A549 (cell line): ENCODE results near the gene NT5DC2. TPM values are rescaled to one million over a fixed set of nuclear protein-coding genes. Genes with fewer than 3 reads are reported as not detected.

Experiments
- ATAC-seq, 2 experiments: fragments of 200-7000 bp in 1 of 2; fragments of >200 bp in 1 of 2; cut with Nextera tagmentation in 1 of 2; cut with Tn5 transposase in 1 of 2; 3 replicates each; pipeline versions ENCODE4 v1.8.0 to v1.9.1; 2018 to 2020; ENCODE audit warnings: mild to moderate bottlenecking in 1 of 2, moderate library complexity in 1 of 2
- CTCF ChIA-PET: fragments of 300-600 bp; sonication (Branson Sonifier 250); formaldehyde crosslinking; extraction: SDS; loops from one replicate; lab custom pipeline; 2021; ENCODE audit warnings: antibody characterized with exemption, inconsistent platforms; lab: Yijun Ruan, JAX
- POLR2A ChIA-PET: fragments of 350-600 bp; formaldehyde crosslinking; extraction: SDS; loops from one replicate; lab custom pipeline; 2021; ENCODE audit warnings: antibody characterized with exemption, inconsistent platforms; lab: Yijun Ruan, JAX
- DNase-seq, 2 experiments: peaks; one replicate each; pipeline versions ENCODE4 v3.0.0 to v3.0.0-alpha.2; 2011 to 2016; ENCODE audit warnings: low read depth in 1 of 2, low spot score in 1 of 2
- FAIRE-seq: peaks from 2 replicates; lab custom pipeline; 2011; peaks lifted over from hg19 to GRCh38; lab: Jason Lieb, UNC
- H3K27ac ChIP-seq, 2 experiments: fragments of >200 bp; sonication (Bioruptor Twin); formaldehyde crosslinking; 3 replicates each; pipeline ENCODE4 v1.5.1; 2016 to 2017
- H3K4me1 ChIP-seq: fragments of >200 bp; sonication (Bioruptor Twin); formaldehyde crosslinking; 3 replicates; pipeline ENCODE4 v1.6.1; 2016
- H3K4me2 ChIP-seq: fragments of >200 bp; sonication (Bioruptor Twin); formaldehyde crosslinking; 3 replicates; pipeline ENCODE4 v1.6.1; 2016
- H3K4me3 ChIP-seq: fragments of >200 bp; sonication (Bioruptor Twin); formaldehyde crosslinking; 3 replicates; pipeline ENCODE4 v1.5.1; 2016
- H3K9me3 ChIP-seq: fragments of >200 bp; sonication (Bioruptor Twin); formaldehyde crosslinking; 3 replicates; pipeline ENCODE4 v1.6.1; 2016
- CBX2 ChIP-seq: fragments of 200-600 bp; sonication (generic); IDR thresholded peaks from 2 replicates; pipeline ENCODE4 v1.6.1; 2016; ENCODE audit warnings: low read depth, mild to moderate bottlenecking, borderline replicate concordance
- CEBPB ChIP-seq, 2 experiments: fragments of >200 bp in 1 of 2; sonication (Bioruptor Twin) in 1 of 2; formaldehyde crosslinking in 1 of 2; IDR thresholded peaks; 2 replicates each; pipeline ENCODE4 v1.6.1; 2012 to 2016
- CHD4 ChIP-seq: fragments of 200-600 bp; sonication (generic); IDR thresholded peaks from 2 replicates; pipeline ENCODE4 v1.6.1; 2016; ENCODE audit warnings: antibody characterized with exemption, mild to moderate bottlenecking, borderline replicate concordance
- EHF ChIP-seq: fragments of 250-450 bp; sonication (Bioruptor Pico); IDR thresholded peaks from 2 replicates; pipeline ENCODE4 v1.5.0; 2020; ENCODE audit warnings: mild to moderate bottlenecking
- EHMT2 ChIP-seq: fragments of 200-600 bp; sonication (generic); IDR thresholded peaks from 2 replicates; pipeline ENCODE4 v1.6.1; 2016; ENCODE audit warnings: antibody characterized with exemption, low read depth, mild to moderate bottlenecking, moderate library complexity
- EP300 ChIP-seq, 2 experiments: fragments of >200 bp; sonication (Bioruptor Twin); formaldehyde crosslinking; IDR thresholded peaks; 2 replicates in 1 of 2; 3 replicates in 1 of 2; pipeline ENCODE4 v1.6.1; 2016 to 2017
- ESRRA ChIP-seq: fragments of 150-350 bp; IDR thresholded peaks from 2 replicates; pipeline ENCODE4 v1.6.1; 2014; ENCODE audit warnings: mild to moderate bottlenecking, low read length, borderline replicate concordance
- FOSL2 ChIP-seq, 2 experiments: fragments of 450-650 bp in 1 of 2; fragments of >200 bp in 1 of 2; sonication (Bioruptor Twin) in 1 of 2; formaldehyde crosslinking; IDR thresholded peaks; 2 replicates each; pipeline versions ENCODE4 v1.5.0 to v1.6.1; 2016 to 2020; ENCODE audit warnings: mild to moderate bottlenecking in 1 of 2, moderate library complexity in 1 of 2
- FOXS1 ChIP-seq: fragments of 250-450 bp; sonication (Bioruptor Pico); IDR thresholded peaks from 2 replicates; pipeline ENCODE4 v1.5.0; 2020; ENCODE audit warnings: mild to moderate bottlenecking, moderate library complexity
- HOXA7 ChIP-seq: fragments of 250-450 bp; sonication (Bioruptor Pico); IDR thresholded peaks from 2 replicates; pipeline ENCODE4 v1.5.0; 2020; ENCODE audit warnings: mild to moderate bottlenecking, moderate library complexity
- HOXB5 ChIP-seq: fragments of 250-450 bp; sonication (Bioruptor Pico); IDR thresholded peaks from 2 replicates; pipeline ENCODE4 v1.5.0; 2020; ENCODE audit warnings: mild to moderate bottlenecking, moderate library complexity
- JUNB ChIP-seq: fragments of >200 bp; sonication (Bioruptor Twin); formaldehyde crosslinking; IDR thresholded peaks from 2 replicates; pipeline ENCODE4 v1.6.1; 2016
- MAFK ChIP-seq: fragments of 450-650 bp; IDR thresholded peaks from 2 replicates; pipeline ENCODE4 v1.6.1; 2014; ENCODE audit not compliant: partially characterized antibody
- MAZ ChIP-seq: fragments of 150-350 bp; IDR thresholded peaks from 2 replicates; pipeline ENCODE4 v1.6.1; 2014; ENCODE audit warnings: antibody characterized with exemption, low read depth, low read length, borderline replicate concordance
- NFE2L2 ChIP-seq: fragments of 150-350 bp; conservative IDR thresholded peaks from 2 replicates; pipeline ENCODE4 v1.6.1; 2014; ENCODE audit warnings: low read length
- NPAS2 ChIP-seq: fragments of 250-450 bp; sonication (Bioruptor Pico); IDR thresholded peaks from 2 replicates; pipeline ENCODE4 v1.8.0; 2022; ENCODE audit warnings: mild to moderate bottlenecking, moderate library complexity, borderline replicate concordance
- POLR2A ChIP-seq: IDR thresholded peaks from 2 replicates; pipeline ENCODE4 v1.6.1; 2012; ENCODE audit warnings: mild to moderate bottlenecking, low read length
- SMC3 ChIP-seq: fragments of >200 bp; sonication (Bioruptor Twin); formaldehyde crosslinking; IDR thresholded peaks from 3 replicates; pipeline ENCODE4 v1.6.1; 2018; ENCODE audit warnings: inconsistent platforms
- SREBF2 ChIP-seq: fragments of 450-650 bp; IDR thresholded peaks from 2 replicates; pipeline ENCODE4 v1.6.1; 2014; ENCODE audit warnings: mild to moderate bottlenecking, moderate library complexity
- TP53 ChIP-seq: fragments of 250-450 bp; sonication (Bioruptor Pico); IDR thresholded peaks from 2 replicates; pipeline ENCODE4 v1.5.0; 2021; ENCODE audit warnings: mild to moderate bottlenecking, moderate library complexity
- USF2 ChIP-seq: fragments of 450-650 bp; IDR thresholded peaks from 2 replicates; pipeline ENCODE4 v1.6.1; 2014; ENCODE audit warnings: antibody characterized with exemption
- ZC3H11A ChIP-seq: fragments of 450-650 bp; IDR thresholded peaks from 2 replicates; pipeline ENCODE4 v1.6.1; 2014; ENCODE audit warnings: antibody characterized with exemption, mild to moderate bottlenecking
- WGBS: methylation state at CpG from one replicate; pipeline ENCODE4 v1.1.6; 2017; ENCODE audit errors: missing lambda C conversion rate; 5-methylcytosine and 5-hydroxymethylcytosine counted together
- polyA plus RNA-seq, 4 experiments: library from polyadenylated mRNA; depleted of rRNA in 3 of 4; stranded (reverse); fragments of >200 nt; fragmentation: RNase III in 1 of 4; extraction: RNeasy Plus Mini Kit Qiagen cat#74134 plus additional on column Dnase treatment in 1 of 4; gene quantifications; 2 replicates in 3 of 4; 3 replicates in 1 of 4; pipeline ENCODE4 v1.2.3, GENCODE V29; 2011 to 2017
- TF ChIP-seq, protein P1 (sequence below): fragments of >200 bp; sonication (Bioruptor Twin); formaldehyde crosslinking; IDR thresholded peaks from 3 replicates; pipeline ENCODE4 v1.5.1; 2016
- TF ChIP-seq, protein P2 (sequence below): fragments of 200-600 bp; sonication (generic); IDR thresholded peaks from 2 replicates; pipeline ENCODE4 v1.6.1; 2016; ENCODE audit warnings: antibody characterized with exemption, mild to moderate bottlenecking, moderate library complexity

NT5DC2 gene
- polyA plus RNA-seq, 2 of the 4 experiments (the other 2 are of a cell fraction): 23.2 to 81.1 TPM

GRCh38 chr3:52558436-52558835, 24.8 kb upstream of the NT5DC2 start (continued):
- TF ChIP-seq FOSL2 (IDR thresholded peaks at IDR 0.05): no peak
- TF ChIP-seq FOSL2 (CRISPR knock-in tag; IDR thresholded peaks at IDR 0.05): no peak
- TF ChIP-seq SREBF2: no peak
- TF ChIP-seq SMC3: no peak
- no peak for TF ChIP-seq EHMT2
- TF ChIP-seq CBX2: no peak
- no peak for TF ChIP-seq MAFK
- TF ChIP-seq MAZ: no peak
- TF ChIP-seq, protein P1, sequence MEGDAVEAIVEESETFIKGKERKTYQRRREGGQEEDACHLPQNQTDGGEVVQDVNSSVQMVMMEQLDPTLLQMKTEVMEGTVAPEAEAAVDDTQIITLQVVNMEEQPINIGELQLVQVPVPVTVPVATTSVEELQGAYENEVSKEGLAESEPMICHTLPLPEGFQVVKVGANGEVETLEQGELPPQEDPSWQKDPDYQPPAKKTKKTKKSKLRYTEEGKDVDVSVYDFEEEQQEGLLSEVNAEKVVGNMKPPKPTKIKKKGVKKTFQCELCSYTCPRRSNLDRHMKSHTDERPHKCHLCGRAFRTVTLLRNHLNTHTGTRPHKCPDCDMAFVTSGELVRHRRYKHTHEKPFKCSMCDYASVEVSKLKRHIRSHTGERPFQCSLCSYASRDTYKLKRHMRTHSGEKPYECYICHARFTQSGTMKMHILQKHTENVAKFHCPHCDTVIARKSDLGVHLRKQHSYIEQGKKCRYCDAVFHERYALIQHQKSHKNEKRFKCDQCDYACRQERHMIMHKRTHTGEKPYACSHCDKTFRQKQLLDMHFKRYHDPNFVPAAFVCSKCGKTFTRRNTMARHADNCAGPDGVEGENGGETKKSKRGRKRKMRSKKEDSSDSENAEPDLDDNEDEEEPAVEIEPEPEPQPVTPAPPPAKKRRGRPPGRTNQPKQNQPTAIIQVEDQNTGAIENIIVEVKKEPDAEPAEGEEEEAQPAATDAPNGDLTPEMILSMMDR: no peak
- TF ChIP-seq POLR2A: no peak
- no peak for TF ChIP-seq EHF (CRISPR knock-in tag)
- TF ChIP-seq USF2: no peak
- TF ChIP-seq, all 56 proteins: peak for 0

DNA sequence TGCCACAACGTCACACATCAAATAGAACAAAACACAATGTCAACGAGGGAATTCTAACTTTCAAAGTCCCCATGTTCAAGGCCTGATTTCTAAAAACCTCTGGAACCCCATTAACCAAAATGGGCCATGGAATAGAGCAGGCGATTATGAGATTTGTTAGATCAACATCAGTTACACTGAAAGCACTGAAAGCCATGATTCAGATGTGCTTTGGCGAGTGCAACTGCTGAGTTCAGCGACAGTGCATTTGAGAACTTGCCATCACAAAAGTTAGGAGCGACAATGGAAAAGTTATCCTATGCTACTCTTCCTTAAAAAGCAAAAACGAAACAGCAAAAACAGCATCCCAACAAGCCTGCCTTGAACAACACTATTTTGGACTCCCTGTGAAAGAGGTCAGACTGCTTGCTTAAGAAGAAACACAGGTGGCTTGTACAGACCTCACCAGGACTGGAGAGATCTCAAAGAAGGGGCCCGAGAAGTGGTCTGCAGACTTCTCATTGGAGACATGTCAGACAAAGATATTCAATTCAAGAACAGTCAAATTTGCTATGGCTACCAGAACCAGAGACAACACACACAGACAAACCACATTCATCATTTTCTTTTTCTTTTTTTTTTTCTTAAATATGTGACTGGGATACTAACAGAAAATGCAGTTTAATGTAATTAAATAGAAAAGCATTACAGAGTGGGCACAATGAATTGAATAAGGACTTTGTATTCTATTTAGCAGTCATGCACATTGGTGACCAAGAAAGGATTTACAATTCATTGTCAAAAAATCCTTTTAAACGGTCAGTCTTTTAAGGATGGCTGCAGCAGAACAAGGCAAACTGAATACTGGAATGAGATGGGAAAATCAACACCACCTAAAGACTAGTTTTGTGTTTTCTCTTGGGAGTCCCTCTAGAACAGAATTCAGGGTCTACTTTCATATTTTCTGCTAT, 23.6 kb upstream of the NT5DC2 start:
- WGBS: 92% methylated on average over 9 of the region's 9 CpGs
- ATAC-seq: no peak
- CTCF ChIA-PET: no interaction called here

DNA sequence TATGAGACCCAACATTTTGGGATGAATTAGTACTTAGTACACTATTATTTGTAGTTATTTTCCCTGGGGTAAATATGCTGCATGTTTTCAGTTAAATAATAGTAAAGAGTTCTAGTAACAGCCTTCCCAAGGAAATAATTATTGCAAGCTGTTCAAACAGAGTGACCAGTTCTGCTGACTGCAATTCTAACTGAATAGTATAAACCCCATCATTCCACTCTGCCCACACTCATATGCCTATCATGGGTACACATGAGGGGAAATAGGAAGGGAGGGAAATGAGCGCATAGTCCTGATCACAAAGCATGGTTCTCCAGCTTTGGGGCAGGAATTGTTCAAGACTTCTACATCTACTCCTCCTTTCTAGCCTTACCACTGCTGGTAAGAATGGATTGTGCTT, 21.4 kb upstream of the NT5DC2 start:
- Histone ChIP-seq H3K4me1 (peaks cover 9% of the 10 kb centered on the region; the same call in 1 of the 3 replicates), H3K9me3 (no peaks in the 10 kb centered on the region), H3K27ac (no peak overlapping the region), H3K4me3 (no peak overlapping the region), H3K4me2 (no peak overlapping the region)
- POLR2A ChIA-PET: no interaction called here
- no peak for FAIRE-seq
- WGBS: 81% methylated on average over 1 of the region's 1 CpG
- TF ChIP-seq JUNB (no peak), MAZ (no peak)
- TF ChIP-seq, protein P2, sequence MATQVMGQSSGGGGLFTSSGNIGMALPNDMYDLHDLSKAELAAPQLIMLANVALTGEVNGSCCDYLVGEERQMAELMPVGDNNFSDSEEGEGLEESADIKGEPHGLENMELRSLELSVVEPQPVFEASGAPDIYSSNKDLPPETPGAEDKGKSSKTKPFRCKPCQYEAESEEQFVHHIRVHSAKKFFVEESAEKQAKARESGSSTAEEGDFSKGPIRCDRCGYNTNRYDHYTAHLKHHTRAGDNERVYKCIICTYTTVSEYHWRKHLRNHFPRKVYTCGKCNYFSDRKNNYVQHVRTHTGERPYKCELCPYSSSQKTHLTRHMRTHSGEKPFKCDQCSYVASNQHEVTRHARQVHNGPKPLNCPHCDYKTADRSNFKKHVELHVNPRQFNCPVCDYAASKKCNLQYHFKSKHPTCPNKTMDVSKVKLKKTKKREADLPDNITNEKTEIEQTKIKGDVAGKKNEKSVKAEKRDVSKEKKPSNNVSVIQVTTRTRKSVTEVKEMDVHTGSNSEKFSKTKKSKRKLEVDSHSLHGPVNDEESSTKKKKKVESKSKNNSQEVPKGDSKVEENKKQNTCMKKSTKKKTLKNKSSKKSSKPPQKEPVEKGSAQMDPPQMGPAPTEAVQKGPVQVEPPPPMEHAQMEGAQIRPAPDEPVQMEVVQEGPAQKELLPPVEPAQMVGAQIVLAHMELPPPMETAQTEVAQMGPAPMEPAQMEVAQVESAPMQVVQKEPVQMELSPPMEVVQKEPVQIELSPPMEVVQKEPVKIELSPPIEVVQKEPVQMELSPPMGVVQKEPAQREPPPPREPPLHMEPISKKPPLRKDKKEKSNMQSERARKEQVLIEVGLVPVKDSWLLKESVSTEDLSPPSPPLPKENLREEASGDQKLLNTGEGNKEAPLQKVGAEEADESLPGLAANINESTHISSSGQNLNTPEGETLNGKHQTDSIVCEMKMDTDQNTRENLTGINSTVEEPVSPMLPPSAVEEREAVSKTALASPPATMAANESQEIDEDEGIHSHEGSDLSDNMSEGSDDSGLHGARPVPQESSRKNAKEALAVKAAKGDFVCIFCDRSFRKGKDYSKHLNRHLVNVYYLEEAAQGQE: no peak
- DNase-seq: no peak
- CTCF ChIA-PET: no interaction called here
- no peak for ATAC-seq

More for the DNA sequence above, 23.6 kb upstream of the NT5DC2 start:
- POLR2A ChIA-PET: no interaction called here
- no peak overlapping the region for H3K4me3 ChIP-seq
- FAIRE-seq (no peak), DNase-seq (no peak)
- H3K9me3 ChIP-seq: no peaks in the 10 kb centered on the region
- TF ChIP-seq CHD4 (no peak), CEBPB (IDR thresholded peaks at IDR 0.05) (no peak), FOSL2 (IDR thresholded peaks at IDR 0.05) (no peak), FOSL2 (CRISPR knock-in tag; IDR thresholded peaks at IDR 0.05) (no peak), MAZ (no peak), ESRRA (no peak), NFE2L2 (no peak), POLR2A (no peak), HOXA7 (CRISPR knock-in tag) (no peak), EP300 (IDR thresholded peaks at IDR 0.05) (no peak), HOXB5 (CRISPR knock-in tag) (no peak), NPAS2 (CRISPR knock-in tag) (no peak), TP53 (no peak), ZC3H11A (no peak), FOXS1 (CRISPR knock-in tag) (no peak)
- H3K27ac ChIP-seq: no peak overlapping the region
- peaks cover 4% of the 10 kb centered on the region; the same call in 1 of the 3 replicates for H3K4me1 ChIP-seq
- H3K4me2 ChIP-seq: no peak overlapping the region
